ENCODE data around the gene MND1.

Gene MND1

GRCh38 chr4:153432965-153433753 is 88.7 kb downstream of the MND1 start:
- peak overlapping the region; percentile 44 for H3K4me3 ChIP-seq (ENCODE audit: low read depth, low read length)
- DNase-seq (ENCODE audit: low read depth) = peak; percentile 97
- TF ChIP-seq, protein P1, sequence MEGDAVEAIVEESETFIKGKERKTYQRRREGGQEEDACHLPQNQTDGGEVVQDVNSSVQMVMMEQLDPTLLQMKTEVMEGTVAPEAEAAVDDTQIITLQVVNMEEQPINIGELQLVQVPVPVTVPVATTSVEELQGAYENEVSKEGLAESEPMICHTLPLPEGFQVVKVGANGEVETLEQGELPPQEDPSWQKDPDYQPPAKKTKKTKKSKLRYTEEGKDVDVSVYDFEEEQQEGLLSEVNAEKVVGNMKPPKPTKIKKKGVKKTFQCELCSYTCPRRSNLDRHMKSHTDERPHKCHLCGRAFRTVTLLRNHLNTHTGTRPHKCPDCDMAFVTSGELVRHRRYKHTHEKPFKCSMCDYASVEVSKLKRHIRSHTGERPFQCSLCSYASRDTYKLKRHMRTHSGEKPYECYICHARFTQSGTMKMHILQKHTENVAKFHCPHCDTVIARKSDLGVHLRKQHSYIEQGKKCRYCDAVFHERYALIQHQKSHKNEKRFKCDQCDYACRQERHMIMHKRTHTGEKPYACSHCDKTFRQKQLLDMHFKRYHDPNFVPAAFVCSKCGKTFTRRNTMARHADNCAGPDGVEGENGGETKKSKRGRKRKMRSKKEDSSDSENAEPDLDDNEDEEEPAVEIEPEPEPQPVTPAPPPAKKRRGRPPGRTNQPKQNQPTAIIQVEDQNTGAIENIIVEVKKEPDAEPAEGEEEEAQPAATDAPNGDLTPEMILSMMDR (IDR thresholded peaks at IDR 0.05; ENCODE audit: insufficient read depth, low read depth, low read length, missing control alignments) = peak; percentile 85

- H3K4me3 ChIP-seq (ENCODE audit: low read depth, low read length) = peak overlapping the region; percentile 44
- no peak for DNase-seq (ENCODE audit: low read depth)
Measured at GRCh38 chr4:153433754-153434105, 89.2 kb downstream of the MND1 start.

DNA sequence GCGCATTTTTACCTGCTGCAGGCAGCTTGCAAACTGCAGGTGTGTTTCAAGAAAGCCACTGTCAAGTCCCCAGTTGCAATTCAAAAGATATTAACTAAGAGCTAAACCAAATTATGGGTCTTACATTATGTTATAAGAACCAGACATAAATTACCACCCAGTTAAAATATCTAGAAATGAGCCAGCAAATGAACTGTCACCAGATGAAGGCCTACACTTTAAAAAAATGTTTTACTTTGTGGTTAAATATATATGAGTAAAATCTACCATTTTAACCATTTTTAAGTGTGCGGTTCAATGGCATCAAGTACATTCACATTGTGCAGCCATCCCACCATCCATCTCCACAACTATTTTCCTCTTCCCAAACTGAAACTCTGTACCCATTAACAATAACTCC is 89.7 kb downstream of the MND1 start:
- peak; percentile 18 for DNase-seq (ENCODE audit: low read depth)
- TF ChIP-seq, protein P1 (IDR thresholded peaks at IDR 0.05; ENCODE audit: insufficient read depth, low read depth, low read length, missing control alignments) = no peak
- H3K4me3 ChIP-seq (ENCODE audit: low read depth, low read length) = peak overlapping the region; percentile 44

More at GRCh38 chr4:153433754-153434105, 89.2 kb downstream of the MND1 start:
- TF ChIP-seq, protein P1 (IDR thresholded peaks at IDR 0.05; ENCODE audit: insufficient read depth, low read depth, low read length, missing control alignments) = no peak

DNA sequence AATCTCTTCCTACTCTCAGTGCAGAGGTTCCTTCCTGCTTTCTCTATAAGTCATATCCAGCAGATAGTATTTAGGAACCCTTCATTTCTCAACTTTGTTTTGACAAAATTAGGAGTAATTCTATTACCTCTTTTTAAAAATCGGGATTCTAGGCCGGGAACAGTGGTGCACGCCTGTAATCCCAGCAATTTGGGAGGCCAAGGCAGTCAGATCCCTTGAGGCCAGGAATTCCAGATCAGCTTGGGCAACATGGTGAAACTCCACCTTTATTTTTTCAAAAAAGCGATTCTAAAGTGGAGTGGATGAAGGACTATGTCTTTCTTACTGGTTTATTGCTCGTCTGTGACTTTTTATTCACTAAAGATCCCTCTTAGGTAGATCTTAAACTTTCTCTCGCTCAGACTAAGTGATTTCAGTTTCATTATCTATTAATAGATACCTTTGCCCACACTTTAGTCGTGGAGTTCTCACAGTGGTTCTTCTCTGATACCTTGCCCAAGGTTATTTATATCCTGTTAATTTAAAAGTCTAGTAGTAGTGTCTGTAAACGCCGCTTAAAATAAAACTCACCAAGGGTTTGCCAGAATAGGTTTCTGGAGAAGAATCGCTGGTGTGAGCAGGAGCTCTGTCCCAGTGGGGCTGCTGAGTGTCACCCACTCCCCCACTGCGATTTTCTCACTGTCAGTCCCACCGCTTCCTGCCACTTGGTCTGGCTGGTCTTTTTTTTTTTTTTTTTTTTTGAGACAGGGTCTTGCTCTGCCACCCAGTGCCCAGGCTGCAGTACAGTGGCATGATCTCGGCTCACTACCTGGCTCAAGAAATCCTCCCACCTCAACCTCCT is 94.6 kb downstream of the MND1 start:
- peak; percentile 76 for DNase-seq (ENCODE audit: low read depth)
- TF ChIP-seq, protein P1 (IDR thresholded peaks at IDR 0.05; ENCODE audit: insufficient read depth, low read depth, low read length, missing control alignments) = no peak
- H3K4me3 ChIP-seq (ENCODE audit: low read depth, low read length) = peak overlapping the region; percentile 61

DNA sequence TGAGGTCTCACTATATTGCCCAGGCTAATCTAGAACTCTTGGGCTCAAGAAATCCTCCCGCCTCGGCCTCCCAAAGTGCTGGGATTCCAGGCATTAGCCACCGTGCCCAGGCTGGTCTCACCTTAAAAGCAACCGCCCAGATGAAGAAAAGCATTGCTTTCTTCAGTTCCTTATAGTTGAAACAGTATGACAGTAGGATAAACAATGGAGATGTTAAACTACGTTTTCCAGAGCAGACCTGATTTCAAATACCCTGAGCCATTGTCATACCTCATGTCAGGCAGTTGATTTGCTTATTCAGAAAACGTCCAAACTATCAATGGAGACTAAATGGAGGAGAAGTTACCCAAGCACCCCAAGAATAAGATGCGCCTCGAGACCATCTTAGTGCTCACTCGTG is 95.3 kb downstream of the MND1 start:
- TF ChIP-seq, protein P1 (IDR thresholded peaks at IDR 0.05; ENCODE audit: insufficient read depth, low read depth, low read length, missing control alignments) = no peak
- H3K4me3 ChIP-seq (ENCODE audit: low read depth, low read length) = peak overlapping the region; percentile 61; the same call in 1 of the 2 replicates
- DNase-seq (ENCODE audit: low read depth) = no peak

- DNase-seq (ENCODE audit: low read depth) = peak; percentile 56
- no peak overlapping the region for H3K4me3 ChIP-seq (ENCODE audit: low read depth, low read length)
- TF ChIP-seq, protein P1 (IDR thresholded peaks at IDR 0.05; ENCODE audit: insufficient read depth, low read depth, low read length, missing control alignments) = no peak
Measured at GRCh38 chr4:153440475-153440874, 96.0 kb downstream of the MND1 start.

Measured in GM12865 (cell line).